22Rv1 (cell line): ENCODE data around the gene GABRG3.

Experiments
- CTCF ChIP-seq: fragments of 450-650 bp; IDR thresholded peaks from 2 replicates; pipeline ENCODE4 v1.5.1; 2017; ENCODE audit warnings: mild to moderate bottlenecking
- ZFX ChIP-seq: fragments of 450-650 bp; IDR thresholded peaks from 2 replicates; pipeline ENCODE4 v1.6.1; 2017; ENCODE audit warnings: antibody characterized with exemption, borderline replicate concordance

GRCh38 chr15:27563765-27564370 lies 592.9 kb downstream of the GABRG3 start:
- TF ChIP-seq CTCF (no peak), ZFX (no peak)
